ENCODE measurements around the gene DMRTB1. TPM values are rescaled to one million over a fixed set of nuclear protein-coding genes. Genes with fewer than 3 reads are reported as not detected.

DMRTB1 gene
- total and polyA plus RNA-seq, 2 of the 4 experiments (the other 2 are of a cell fraction): not detected

- Histone ChIP-seq H4K20me1 (ENCODE audit: insufficient read depth, low read length) (no peaks in the 10 kb centered on the region), H2BK15ac (ENCODE audit: low read depth, low read length) (no peak overlapping the region), H2BK20ac (ENCODE audit: low read depth, low read length) (no peak overlapping the region), H3K9me1 (ENCODE audit: insufficient read depth, low read length) (no peaks in the 10 kb centered on the region), H3K23ac (ENCODE audit: low read depth, low read length) (no peak overlapping the region), H3K18ac (ENCODE audit: low read depth, low read length) (no peak overlapping the region), H3K4me1 (ENCODE audit: control insufficient read depth, insufficient read depth, low read length) (no peaks in the 10 kb centered on the region), H3K56ac (ENCODE audit: extremely low read depth, insufficient read depth, low read length) (no peak overlapping the region), H3K9me3 (ENCODE audit: control insufficient read depth, insufficient read depth, low read length) (peaks cover 3% of the 10 kb centered on the region; the same call in 1 of the 2 replicates), H2BK120ac (ENCODE audit: low read depth, low read length) (no peak overlapping the region), H4K91ac (ENCODE audit: insufficient read depth, low read depth, low read length) (no peak overlapping the region), H3K27ac (ENCODE audit: insufficient read depth, low read length) (no peak overlapping the region), H3K4me3 (ENCODE audit: insufficient read depth, low read depth, low read length) (no peak overlapping the region), H2AFZ (replicated peaks; ENCODE audit: low read length, poor library complexity) (no peak overlapping the region), H3K36me3 (ENCODE audit: control insufficient read depth, insufficient read depth, low read length) (no peaks in the 10 kb centered on the region), H4K5ac (ENCODE audit: low read depth, low read length) (no peak overlapping the region), H2AK5ac (ENCODE audit: low read depth, low read length) (no peak overlapping the region), H3K4ac (ENCODE audit: low read depth, low read length) (no peak overlapping the region), H3K9ac (ENCODE audit: low read depth, low read length) (no peak overlapping the region), H3K4me2 (ENCODE audit: low read depth, low read length) (no peak overlapping the region), H3K27me3 (ENCODE audit: control insufficient read depth, insufficient read depth, low read length) (peaks cover 24% of the 10 kb centered on the region), H2AK9ac (replicated peaks; ENCODE audit: low read depth, low read length, poor library complexity) (no peak overlapping the region), H3K79me1 (ENCODE audit: low read depth in 1 of 2, low read length in 2 of 2) (no peaks in the 10 kb centered on the region), H3K14ac (replicated peaks; ENCODE audit: low read depth, low read length) (no peak overlapping the region), H2BK5ac (ENCODE audit: low read depth, low read length, poor library complexity, severe bottlenecking) (no peak overlapping the region), H4K8ac (ENCODE audit: low read depth in 2 of 2, low read length in 2 of 2) (no peak overlapping the region)
- TF ChIP-seq, protein P1, sequence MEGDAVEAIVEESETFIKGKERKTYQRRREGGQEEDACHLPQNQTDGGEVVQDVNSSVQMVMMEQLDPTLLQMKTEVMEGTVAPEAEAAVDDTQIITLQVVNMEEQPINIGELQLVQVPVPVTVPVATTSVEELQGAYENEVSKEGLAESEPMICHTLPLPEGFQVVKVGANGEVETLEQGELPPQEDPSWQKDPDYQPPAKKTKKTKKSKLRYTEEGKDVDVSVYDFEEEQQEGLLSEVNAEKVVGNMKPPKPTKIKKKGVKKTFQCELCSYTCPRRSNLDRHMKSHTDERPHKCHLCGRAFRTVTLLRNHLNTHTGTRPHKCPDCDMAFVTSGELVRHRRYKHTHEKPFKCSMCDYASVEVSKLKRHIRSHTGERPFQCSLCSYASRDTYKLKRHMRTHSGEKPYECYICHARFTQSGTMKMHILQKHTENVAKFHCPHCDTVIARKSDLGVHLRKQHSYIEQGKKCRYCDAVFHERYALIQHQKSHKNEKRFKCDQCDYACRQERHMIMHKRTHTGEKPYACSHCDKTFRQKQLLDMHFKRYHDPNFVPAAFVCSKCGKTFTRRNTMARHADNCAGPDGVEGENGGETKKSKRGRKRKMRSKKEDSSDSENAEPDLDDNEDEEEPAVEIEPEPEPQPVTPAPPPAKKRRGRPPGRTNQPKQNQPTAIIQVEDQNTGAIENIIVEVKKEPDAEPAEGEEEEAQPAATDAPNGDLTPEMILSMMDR (conservative IDR thresholded peaks at IDR 0.05; ENCODE audit: low read depth, low read length): no peak; the same call in 1 of the 2 replicates
- no peak for TF ChIP-seq CEBPB (IDR thresholded peaks at IDR 0.05; ENCODE audit: low read depth, low read length)
- TF ChIP-seq, protein P2, sequence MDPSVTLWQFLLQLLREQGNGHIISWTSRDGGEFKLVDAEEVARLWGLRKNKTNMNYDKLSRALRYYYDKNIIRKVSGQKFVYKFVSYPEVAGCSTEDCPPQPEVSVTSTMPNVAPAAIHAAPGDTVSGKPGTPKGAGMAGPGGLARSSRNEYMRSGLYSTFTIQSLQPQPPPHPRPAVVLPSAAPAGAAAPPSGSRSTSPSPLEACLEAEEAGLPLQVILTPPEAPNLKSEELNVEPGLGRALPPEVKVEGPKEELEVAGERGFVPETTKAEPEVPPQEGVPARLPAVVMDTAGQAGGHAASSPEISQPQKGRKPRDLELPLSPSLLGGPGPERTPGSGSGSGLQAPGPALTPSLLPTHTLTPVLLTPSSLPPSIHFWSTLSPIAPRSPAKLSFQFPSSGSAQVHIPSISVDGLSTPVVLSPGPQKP (IDR thresholded peaks at IDR 0.05; ENCODE audit: borderline replicate concordance, low read depth, low read length): no peak
- no peak for TF ChIP-seq MXI1 (IDR thresholded peaks at IDR 0.05; ENCODE audit: borderline replicate concordance, low read depth, low read length)
- no peak for TF ChIP-seq RCOR1 (IDR thresholded peaks at IDR 0.05; ENCODE audit: insufficient replicate concordance, low read length)
- TF ChIP-seq NFE2L2 (IDR thresholded peaks at IDR 0.05; ENCODE audit: low read depth, low read length): no peak
- TF ChIP-seq CHD1 (IDR thresholded peaks at IDR 0.05; ENCODE audit: low read depth, low read length): no peak
- BruUV-seq (replicated peaks): no TSS peak
- peak; percentile 18 for DNase-seq
- intact Hi-C loops (cut with micrococcal nuclease) (no loop called here), dilution Hi-C loops (cut with HindIII; ENCODE audit: low sequenced_read_pairs, unreplicated experiment) (no loop called here), in situ Hi-C loops (cut with MboI; ENCODE audit: low sequenced_read_pairs) (no loop called here)
- no peak for ATAC-seq (ENCODE audit: low read depth)
- WGBS, 2 experiments (ENCODE audit: extremely low coverage in 2 of 2, insufficient read length in 1 of 2): 42% methylated on average over 4 of the region's 5 CpGs; no CpG with 5 or more reads in 1 of the 2 experiments
- POLR2A ChIA-PET (ENCODE audit: unreplicated experiment): no interaction called here
- CTCF ChIA-PET: no interaction called here
These were observed 28.9 kb upstream of the DMRTB1 start for GRCh38 chr1:53430261-53430660.
